ELF-1 (cell line): ENCODE results near the gene CTXN1.
A peak's percentile ranks its signal among the peaks of the same experiment; 100 is the strongest.
"Not testable (repeated sequence)": the region's sequence is repeated elsewhere in the genome, so short reads cannot be mapped to it uniquely, and the experiment has no call there.

Experiments used
- DNase-seq: peaks from one replicate; pipeline ENCODE4 v3.0.0-alpha.2; 2016; ENCODE audit warnings: low read depth, low spot score

CTXN1 gene

GRCh38 chr19:7926021-7926726 is at the start of gene CTXN1:
TSS of gene CTXN1 (minus strand) at chr19:7926135. CDS start at chr19:7925538, 597 bp downstream.
- peak; percentile 42 for DNase-seq

- no peak for DNase-seq
These were observed 49.1 kb upstream of the CTXN1 start for GRCh38 chr19:7975037-7975436.

DNA sequence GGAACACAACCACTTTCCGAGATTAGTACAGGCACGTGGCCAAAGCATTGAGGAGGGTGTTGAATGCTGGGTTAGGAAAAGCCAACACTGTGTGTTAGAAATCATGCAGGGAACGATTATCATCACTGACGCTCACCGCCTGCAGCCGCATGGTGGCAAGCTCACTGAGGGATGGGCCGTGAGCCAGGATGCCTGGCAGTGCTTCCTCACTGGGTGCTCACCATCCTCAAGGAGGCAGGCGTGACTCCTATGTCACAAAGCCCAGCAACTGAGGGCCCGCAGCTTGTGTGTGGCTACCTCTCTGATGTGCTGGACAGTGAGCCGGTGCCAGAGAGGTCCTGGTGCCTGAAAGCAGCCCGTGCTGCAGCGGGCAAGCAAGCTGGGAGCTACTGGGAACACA is 47.9 kb upstream of the CTXN1 start:
- DNase-seq: no peak

- no peak for DNase-seq
These were observed 45.9 kb upstream of the CTXN1 start for GRCh38 chr19:7971553-7972520.

DNA sequence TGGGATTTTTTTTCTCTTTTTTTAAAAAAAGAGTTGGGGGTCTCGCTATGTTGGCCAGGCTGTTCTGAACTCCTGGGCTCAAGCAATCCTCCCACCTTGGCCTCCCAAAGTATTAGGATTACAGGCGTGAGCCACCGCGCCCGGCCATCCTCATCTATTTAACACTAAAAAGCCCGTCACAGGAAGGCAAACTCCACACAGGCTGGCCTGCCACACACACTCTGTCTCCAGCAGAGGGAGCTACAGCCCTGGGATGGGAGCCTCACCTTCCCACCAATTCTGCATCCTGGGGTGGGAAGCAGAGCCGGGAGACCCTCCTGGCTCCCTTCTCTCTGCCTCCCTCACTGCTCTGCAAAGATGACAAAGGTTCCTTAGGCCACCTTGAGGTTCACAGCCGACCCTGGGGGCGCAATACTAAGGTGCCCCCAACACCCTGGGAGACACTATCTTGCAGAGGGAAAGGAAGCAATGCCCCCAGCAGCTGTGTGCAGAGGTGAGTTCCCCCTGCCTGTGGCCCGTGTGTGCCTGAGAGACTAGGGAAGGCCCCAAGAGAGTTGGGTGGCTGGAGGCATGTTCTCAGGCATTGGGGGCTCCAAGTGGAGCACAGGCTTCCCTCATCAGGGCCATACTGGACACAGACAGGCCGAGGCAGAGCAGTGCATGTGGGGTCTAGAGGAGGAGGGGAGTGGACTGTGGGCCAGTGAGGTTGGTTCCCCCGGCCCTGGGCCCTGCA is 44.9 kb upstream of the CTXN1 start:
- DNase-seq: peak; percentile 85

DNA sequence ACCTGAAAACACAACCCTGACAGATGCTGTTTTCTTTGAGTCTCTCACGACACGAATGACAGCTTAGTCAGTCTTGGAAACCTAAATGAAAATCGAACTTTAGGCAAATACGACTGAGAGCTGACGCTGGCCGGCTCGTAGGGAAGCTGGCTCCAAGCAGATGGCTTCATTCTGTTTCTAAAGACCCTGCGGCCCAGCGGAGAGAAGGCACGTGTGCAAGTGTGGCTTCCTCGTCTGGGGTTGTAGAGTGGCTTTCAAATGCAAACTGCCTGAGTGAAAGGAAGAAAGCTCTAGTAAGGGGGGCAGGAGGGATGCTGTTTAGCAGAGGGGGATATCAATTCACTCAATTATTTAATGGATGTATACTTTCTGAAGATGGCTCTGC is 43.6 kb upstream of the CTXN1 start:
- DNase-seq: peak; percentile 56

GRCh38 chr19:7968796-7969554 is 43.0 kb upstream of the CTXN1 start:
- DNase-seq: no peak

DNA sequence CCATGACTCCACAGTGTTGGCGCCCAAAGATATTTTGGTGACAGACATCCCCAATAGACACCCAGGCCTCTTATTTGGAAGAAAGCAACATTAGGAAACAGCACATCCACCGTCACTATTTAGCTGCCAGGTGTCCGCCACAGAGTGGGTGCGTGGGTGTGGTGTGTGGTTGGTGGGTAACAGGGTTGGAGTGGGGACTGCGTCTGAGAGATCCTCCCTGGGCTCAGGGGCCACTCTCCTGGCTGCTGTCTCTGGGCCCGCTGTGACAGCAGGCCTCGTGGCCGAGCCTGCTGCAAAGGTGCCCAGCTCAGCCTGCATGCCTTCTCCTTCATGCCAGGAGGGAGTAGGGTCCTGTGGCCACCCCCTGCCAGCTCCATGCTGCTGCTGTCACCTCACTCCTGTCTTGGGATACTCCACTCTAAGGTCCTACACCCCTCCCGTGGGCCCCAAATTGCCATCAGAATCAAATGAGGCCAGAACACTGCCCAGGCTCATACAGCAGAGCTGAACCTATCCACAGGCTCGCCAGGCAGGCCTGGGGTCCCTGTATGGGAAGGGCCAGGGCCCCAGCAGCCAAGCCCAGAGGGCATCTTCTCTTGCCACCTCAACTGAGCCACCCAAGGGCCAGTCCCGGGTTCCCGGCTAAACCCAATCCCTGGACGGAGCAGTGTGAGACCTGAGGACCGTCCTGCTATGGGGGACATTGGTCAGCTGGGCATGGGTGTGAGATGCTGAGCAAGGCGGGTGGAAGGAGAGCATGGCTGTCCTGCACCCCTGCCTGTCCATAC is 42.3 kb upstream of the CTXN1 start:
- DNase-seq: no peak

DNA sequence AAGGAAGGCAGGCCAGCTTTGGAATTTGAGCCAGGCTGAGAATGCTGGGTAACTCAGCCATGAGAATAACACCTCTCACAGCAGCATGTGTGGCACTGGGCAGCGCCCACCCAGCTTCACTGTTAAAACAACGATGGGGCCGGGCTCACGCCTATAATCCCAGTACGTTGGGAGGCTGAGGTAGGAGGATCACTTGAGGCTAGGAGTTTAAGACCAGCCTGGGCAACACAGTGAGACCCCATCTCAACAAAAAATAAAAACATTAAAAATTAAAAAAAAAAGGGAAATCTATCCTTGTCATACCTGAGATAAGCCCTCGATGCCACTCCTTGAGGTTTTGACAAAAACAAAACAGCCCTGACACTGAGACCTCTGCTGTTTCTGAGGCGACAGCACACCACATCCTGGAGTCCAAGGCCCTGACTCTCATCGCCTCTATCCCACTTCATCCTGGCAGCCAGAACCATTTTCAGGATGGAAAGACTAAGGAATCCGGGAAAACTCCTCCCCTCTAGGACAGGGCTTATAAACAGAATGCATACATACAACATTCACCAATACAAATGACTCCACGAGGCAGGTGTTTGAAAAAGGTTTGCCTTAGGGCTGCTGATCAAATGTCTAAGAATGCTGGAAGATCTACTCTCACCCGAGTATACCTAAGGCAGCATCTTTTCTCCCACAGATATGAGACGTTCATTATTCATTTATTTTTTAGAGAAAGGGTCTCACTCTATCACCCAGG is 40.2 kb upstream of the CTXN1 start:
- DNase-seq: no peak

GRCh38 chr19:7965259-7965841 is 39.4 kb upstream of the CTXN1 start:
- peak; percentile 51 for DNase-seq

DNA sequence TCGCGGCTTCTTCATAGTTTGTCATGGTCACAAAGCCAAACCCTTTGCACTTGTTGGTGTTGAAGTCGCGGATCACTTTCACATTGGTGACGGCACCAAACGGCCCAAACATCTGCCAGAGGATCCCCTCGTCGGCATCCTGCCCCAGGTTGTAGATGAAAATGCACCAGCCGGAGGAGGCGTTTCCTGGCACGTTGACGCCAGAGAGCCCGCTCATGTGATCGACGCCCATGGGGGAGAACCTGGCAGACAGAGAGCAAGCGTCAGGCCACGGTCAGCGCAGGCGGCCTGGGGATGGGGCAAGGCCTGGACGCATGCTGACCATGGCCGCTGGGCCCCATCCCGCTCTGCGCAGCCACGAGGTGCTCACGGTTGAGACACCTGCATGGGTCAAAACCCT is 37.6 kb upstream of the CTXN1 start:
- no peak for DNase-seq

DNA sequence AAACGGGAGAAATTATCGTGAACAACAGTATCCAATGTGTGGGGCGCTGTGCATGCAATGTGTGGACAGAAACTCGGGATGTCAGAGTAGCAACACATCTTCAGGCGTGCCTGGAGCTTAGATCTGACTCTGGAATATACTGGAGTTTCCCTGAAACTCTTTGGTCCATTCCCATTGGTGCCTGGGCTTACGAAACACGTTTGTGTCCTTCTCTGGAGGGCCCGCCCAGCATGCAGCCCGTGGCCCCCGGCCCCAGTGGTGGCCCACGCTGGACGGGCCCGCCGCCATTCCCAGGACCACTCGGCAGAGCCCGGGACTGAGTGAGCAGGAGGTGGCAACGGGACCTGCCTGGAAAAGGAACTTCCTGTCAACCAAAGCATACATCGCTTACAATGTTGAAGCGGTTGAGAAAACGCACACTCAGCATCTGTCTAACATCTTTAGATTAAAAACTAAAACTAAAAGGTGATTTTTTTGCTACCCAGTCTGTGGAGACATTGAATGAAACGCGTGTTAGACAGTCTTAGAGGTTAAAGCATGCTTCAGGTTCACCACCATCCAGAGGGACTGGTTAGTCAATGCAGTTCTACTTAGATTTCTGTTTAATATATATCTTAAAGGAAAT is 36.8 kb upstream of the CTXN1 start:
- no peak for DNase-seq

DNA sequence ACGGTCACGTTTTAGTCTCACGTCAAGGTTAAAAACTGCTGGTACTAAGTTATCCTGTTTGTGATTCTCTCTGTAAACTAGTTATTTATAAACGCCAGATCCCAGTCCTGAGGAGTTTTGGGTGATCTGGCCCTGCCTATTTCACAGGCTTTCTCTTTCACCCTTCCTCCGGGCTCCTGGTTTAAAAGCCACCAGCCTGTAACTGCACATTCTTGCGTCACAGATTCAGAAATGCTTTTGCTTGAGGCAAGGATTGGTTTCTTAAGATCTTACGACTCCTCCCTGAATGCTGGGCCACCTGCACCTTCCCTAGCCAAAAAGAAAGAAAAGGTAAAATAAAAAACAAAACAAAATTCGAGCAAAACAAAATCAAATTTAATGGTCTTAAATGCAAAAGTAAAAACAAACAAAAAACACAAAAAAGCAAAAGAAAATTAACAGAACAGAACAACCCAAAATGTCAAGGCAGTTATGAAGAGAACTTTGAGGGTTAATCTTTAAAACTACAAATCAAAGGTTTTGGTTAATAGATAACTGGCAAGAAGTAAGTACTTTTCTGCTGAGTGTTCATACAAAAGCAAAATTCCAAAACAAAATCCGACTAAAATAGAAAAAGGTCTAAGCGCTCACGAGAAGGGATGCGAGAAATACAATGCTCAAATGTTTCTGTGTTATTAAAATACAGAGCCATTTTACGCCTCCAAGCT is 36.1 kb upstream of the CTXN1 start:
- no peak for DNase-seq

DNA sequence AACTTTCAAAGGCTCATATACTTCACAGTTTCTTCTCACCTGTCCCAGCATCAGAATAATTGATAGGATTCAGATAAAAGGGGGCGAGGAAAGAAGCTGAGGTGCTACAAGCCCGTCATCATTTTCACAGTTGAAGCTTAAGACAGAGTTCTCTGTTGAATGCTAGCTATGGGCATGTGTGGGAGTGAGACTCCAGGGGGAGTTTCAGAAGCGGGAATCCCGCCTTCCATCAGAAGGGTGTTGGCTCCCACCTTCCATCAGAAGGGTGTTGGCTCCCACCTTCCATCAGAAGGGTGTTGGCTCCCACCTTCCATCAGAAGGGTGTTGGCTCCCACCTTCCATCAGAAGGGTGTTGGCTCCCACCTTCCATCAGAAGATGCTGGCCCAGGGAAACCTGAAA is 35.1 kb upstream of the CTXN1 start:
- not testable (repeated sequence) for DNase-seq

GRCh38 chr19:7959211-7959610 is 33.3 kb upstream of the CTXN1 start:
- DNase-seq: no peak

- DNase-seq: no peak
These were observed 29.8 kb upstream of the CTXN1 start for GRCh38 chr19:7955696-7956095.

- peak; percentile 36 for DNase-seq
These were observed 27.6 kb upstream of the CTXN1 start for GRCh38 chr19:7953576-7953975.

DNA sequence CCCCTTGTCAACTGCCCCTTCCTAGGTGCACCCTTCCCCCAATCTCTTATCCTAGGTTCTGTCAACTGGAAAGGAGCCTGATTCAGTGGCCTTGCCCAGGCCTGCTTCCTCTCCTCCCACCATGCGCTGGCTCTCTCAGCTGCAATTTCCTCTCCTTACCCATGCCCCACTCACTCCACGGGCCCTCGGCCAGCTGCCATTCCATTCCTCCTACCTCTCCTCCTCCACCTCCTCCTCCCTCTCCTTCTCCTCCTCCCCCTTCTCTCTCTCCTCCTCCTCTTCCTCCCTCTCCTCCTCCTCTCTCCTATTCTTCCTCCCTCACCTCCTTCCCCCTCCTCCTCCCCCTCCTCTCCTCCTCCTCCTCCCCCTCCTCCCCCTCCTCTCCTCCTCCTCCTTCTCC is 27.1 kb upstream of the CTXN1 start:
- DNase-seq: no peak
